ENCODE data around the gene RBM14. TPM values are rescaled to one million over a fixed set of nuclear protein-coding genes. Genes with fewer than 3 reads are reported as not detected.
"Not testable (repeated sequence)": the region's sequence is repeated elsewhere in the genome, so short reads cannot be mapped to it uniquely, and the experiment has no call there.

The RBM14 gene
- total RNA-seq, 2 experiments from 2014 or later, result 168 to 182 TPM

GRCh38 chr11:66637557-66638176 lies 21.2 kb downstream of the RBM14 start:
- no peak for ATAC-seq
- ChIA-PET POLR2A (interaction anchor here (0.7 to 6.3 kb wide), 20 partner anchors 9 to 265 kb away, joined by 3 to 78 read pairs (median 4); partner anchors contain the start of genes ACTN3, CCDC87, CCS and RBM14), CTCF (interaction anchor here (0.7 to 4.3 kb wide), 22 partner anchors 8 to 249 kb away, joined by 3 to 32 read pairs (median 4); partner anchors contain the start of genes CCDC87, CCS, DPP3 and PELI3)
- peaks cover 54% of the 10 kb centered on the region for H3K4me1 Mint-ChIP-seq (ENCODE audit: low read depth)
- peaks cover 72% of the 10 kb centered on the region for H3K36me3 Mint-ChIP-seq (ENCODE audit: low read depth)
- no peaks in the 10 kb centered on the region for H3K9me3 Mint-ChIP-seq (ENCODE audit: insufficient read depth)
- peak overlapping the region; percentile 98 for H3K4me3 Mint-ChIP-seq
- DNase-seq, result peak; percentile 22
- peak overlapping the region; percentile 98 for H3K27ac Mint-ChIP-seq
- H3K27me3 Mint-ChIP-seq (ENCODE audit: low read depth), result no peaks in the 10 kb centered on the region

GRCh38 chr11:66638177-66639065 lies 22.0 kb downstream of the RBM14 start, which contains the start of gene RBM4:
Gene RBM4, plus strand, starts transcription at chr11:66638703. Its CDS starts 1,009 bp downstream, at chr11:66639712.
- Mint-ChIP-seq H3K9me3 (ENCODE audit: insufficient read depth) (no peaks in the 10 kb centered on the region), H3K36me3 (ENCODE audit: low read depth) (peaks cover 77% of the 10 kb centered on the region), H3K4me3 (peak within 1 kb of the TSS; percentile 98), H3K27ac (peak within 1 kb of the TSS; percentile 98), H3K4me1 (ENCODE audit: low read depth) (peaks cover 62% of the 10 kb centered on the region), H3K27me3 (ENCODE audit: low read depth) (no peaks in the 10 kb centered on the region)
- POLR2A ChIA-PET, result interaction anchor here (0.5 to 6.3 kb wide), 25 partner anchors 8 to 1140 kb away, joined by 3 to 78 read pairs (median 5); partner anchors contain the start of genes ACTN3, CCDC87, CCS and RBM14
- CTCF ChIA-PET, result interaction anchor here (0.7 to 4.3 kb wide), 25 partner anchors 7 to 250 kb away, joined by 3 to 32 read pairs (median 4); partner anchors contain the start of genes CCDC87, CCS, DPP3 and PELI3
- ATAC-seq, result peak; percentile 95
- DNase-seq, result peak; percentile 99

GRCh38 chr11:66639066-66639813 lies 22.8 kb downstream of the RBM14 start:
- Mint-ChIP-seq H3K27me3 (ENCODE audit: low read depth) (no peaks in the 10 kb centered on the region), H3K4me1 (ENCODE audit: low read depth) (peaks cover 68% of the 10 kb centered on the region), H3K36me3 (ENCODE audit: low read depth) (peaks cover 82% of the 10 kb centered on the region), H3K27ac (peak overlapping the region; percentile 98), H3K4me3 (peak overlapping the region; percentile 98), H3K9me3 (ENCODE audit: insufficient read depth) (no peaks in the 10 kb centered on the region)
- ChIA-PET POLR2A (interaction anchor here (0.5 to 6.3 kb wide), 16 partner anchors 11 to 1141 kb away, joined by 3 to 78 read pairs (median 6); partner anchors contain the start of genes ACTN3, CCDC87, CCS and RBM14), CTCF (interaction anchor here (0.9 to 4.3 kb wide), 14 partner anchors 10 to 250 kb away, joined by 3 to 32 read pairs (median 6); partner anchors contain the start of genes CCDC87, CCS, RBM14 and RBM4B)
- peak; percentile 3 for ATAC-seq
- peak; percentile 53 for DNase-seq

- ChIA-PET POLR2A (interaction anchor here (0.6 to 6.3 kb wide), 9 partner anchors 10 to 204 kb away, joined by 3 to 78 read pairs (median 8); partner anchors contain the start of genes CCDC87, CCS, RBM14 and RBM4B), CTCF (interaction anchor here (1.2 to 4.3 kb wide), 5 partner anchors 10 to 62 kb away, joined by 3 to 32 read pairs (median 11); partner anchors contain the start of genes RBM14 and RBM4B)
- H3K27me3 Mint-ChIP-seq (ENCODE audit: low read depth); H3K9me3 Mint-ChIP-seq (ENCODE audit: insufficient read depth); DNase-seq; ATAC-seq: not testable (repeated sequence)
- peaks cover 72% of the 10 kb centered on the region for H3K4me1 Mint-ChIP-seq (ENCODE audit: low read depth)
- H3K27ac Mint-ChIP-seq, result peak overlapping the region; percentile 98
- peaks cover 83% of the 10 kb centered on the region for H3K36me3 Mint-ChIP-seq (ENCODE audit: low read depth)
- H3K4me3 Mint-ChIP-seq, result peak overlapping the region; percentile 98
Observed at GRCh38 chr11:66639814-66640340, 23.4 kb downstream of the RBM14 start.

GRCh38 chr11:66641834-66642233 lies 25.4 kb downstream of the RBM14 start:
- ATAC-seq (no peak), DNase-seq (no peak)
- H3K36me3 Mint-ChIP-seq (ENCODE audit: low read depth), result peaks cover 92% of the 10 kb centered on the region
- no peaks in the 10 kb centered on the region for H3K27me3 Mint-ChIP-seq (ENCODE audit: low read depth)
- no peak overlapping the region for H3K27ac Mint-ChIP-seq
- H3K4me1 Mint-ChIP-seq (ENCODE audit: low read depth), result peaks cover 87% of the 10 kb centered on the region
- ChIA-PET CTCF (interaction anchor here (0.7 to 1.4 kb wide), 2 partner anchors 36 kb away, joined by 4 to 5 read pairs; partner anchors contain the start of gene RBM4B), POLR2A (interaction anchor here (6.3 kb wide), 1 partner anchor 26 kb away, joined by 78 read pairs; the partner anchor contains the start of gene RBM14)
- no peaks in the 10 kb centered on the region for H3K9me3 Mint-ChIP-seq (ENCODE audit: insufficient read depth)
- H3K4me3 Mint-ChIP-seq, result peak overlapping the region; percentile 98

GRCh38 chr11:66643745-66644437 lies 27.5 kb downstream of the RBM14 start:
- H3K4me1 Mint-ChIP-seq (ENCODE audit: low read depth), result peaks cover 81% of the 10 kb centered on the region
- H3K4me3 Mint-ChIP-seq, result no peak overlapping the region
- H3K27ac Mint-ChIP-seq, result no peak overlapping the region
- ATAC-seq, result no peak
- H3K9me3 Mint-ChIP-seq (ENCODE audit: insufficient read depth), result no peaks in the 10 kb centered on the region
- DNase-seq, result no peak
- H3K27me3 Mint-ChIP-seq (ENCODE audit: low read depth), result no peaks in the 10 kb centered on the region
- H3K36me3 Mint-ChIP-seq (ENCODE audit: low read depth), result peaks cover 93% of the 10 kb centered on the region
- CTCF ChIA-PET, result no interaction called here
- POLR2A ChIA-PET, result interaction anchor here (0.5 to 2.0 kb wide), 2 partner anchors 11 to 22 kb away, joined by 3 to 7 read pairs; no protein-coding TSS in a partner anchor

- Mint-ChIP-seq H3K27ac (peak overlapping the region; percentile 12), H3K4me3 (no peak overlapping the region), H3K4me1 (ENCODE audit: low read depth) (peaks cover 59% of the 10 kb centered on the region), H3K36me3 (ENCODE audit: low read depth) (peaks cover 88% of the 10 kb centered on the region), H3K9me3 (ENCODE audit: insufficient read depth) (no peaks in the 10 kb centered on the region), H3K27me3 (ENCODE audit: low read depth) (no peaks in the 10 kb centered on the region)
- ChIA-PET POLR2A (interaction anchor here (0.7 to 1.7 kb wide), 2 partner anchors 9 to 10 kb away, joined by 3 to 7 read pairs; partner anchors contain the start of gene RBM4), CTCF (interaction anchor here (1.2 to 2.7 kb wide), 2 partner anchors 8 to 31 kb away, joined by 3 to 11 read pairs; partner anchors contain the start of genes RBM4 and RBM4B)
- ATAC-seq (no peak), DNase-seq (no peak)
Observed at GRCh38 chr11:66646828-66647227, 30.4 kb downstream of the RBM14 start.

- no peak overlapping the region for H3K4me3 Mint-ChIP-seq
- DNase-seq, result no peak
- H3K4me1 Mint-ChIP-seq (ENCODE audit: low read depth), result peaks cover 31% of the 10 kb centered on the region
- no peak for ATAC-seq
- no peak overlapping the region for H3K27ac Mint-ChIP-seq
- CTCF ChIA-PET, result interaction anchor here (1.0 to 1.4 kb wide), 2 partner anchors 10 to 28 kb away, joined by 3 to 10 read pairs; partner anchors contain the start of gene RBM4B
- H3K36me3 Mint-ChIP-seq (ENCODE audit: low read depth), result peaks cover 70% of the 10 kb centered on the region
- no peaks in the 10 kb centered on the region for H3K9me3 Mint-ChIP-seq (ENCODE audit: insufficient read depth)
- no peaks in the 10 kb centered on the region for H3K27me3 Mint-ChIP-seq (ENCODE audit: low read depth)
- POLR2A ChIA-PET, result interaction anchor here (0.7 to 2.4 kb wide), 3 partner anchors 10 to 159 kb away, joined by 3 to 8 read pairs (median 5); partner anchors contain the start of gene RBM14
Observed at GRCh38 chr11:66649903-66650302, 33.5 kb downstream of the RBM14 start.

GRCh38 chr11:66651016-66651415 lies 34.6 kb downstream of the RBM14 start:
- ATAC-seq, result peak; percentile 9
- Mint-ChIP-seq H3K9me3 (ENCODE audit: insufficient read depth) (no peaks in the 10 kb centered on the region), H3K4me3 (no peak overlapping the region), H3K36me3 (ENCODE audit: low read depth) (peaks cover 66% of the 10 kb centered on the region), H3K27me3 (ENCODE audit: low read depth) (no peaks in the 10 kb centered on the region), H3K4me1 (ENCODE audit: low read depth) (peaks cover 19% of the 10 kb centered on the region), H3K27ac (no peak overlapping the region)
- ChIA-PET POLR2A (interaction anchor here (2.4 kb wide), 1 partner anchor 11 kb away, joined by 8 read pairs; no protein-coding TSS in a partner anchor), CTCF (no interaction called here)
- no peak for DNase-seq

- peak overlapping the region; percentile 3 for H3K27ac Mint-ChIP-seq
- H3K4me3 Mint-ChIP-seq, result no peak overlapping the region
- CTCF ChIA-PET, result interaction anchor here (1.1 to 1.7 kb wide), 2 partner anchors 22 to 25 kb away, joined by 3 to 6 read pairs; partner anchors contain the start of gene RBM4B
- no peaks in the 10 kb centered on the region for H3K27me3 Mint-ChIP-seq (ENCODE audit: low read depth)
- ATAC-seq (no peak), DNase-seq (no peak)
- peaks cover 3% of the 10 kb centered on the region for H3K4me1 Mint-ChIP-seq (ENCODE audit: low read depth)
- peaks cover 54% of the 10 kb centered on the region for H3K36me3 Mint-ChIP-seq (ENCODE audit: low read depth)
- no peaks in the 10 kb centered on the region for H3K9me3 Mint-ChIP-seq (ENCODE audit: insufficient read depth)
- POLR2A ChIA-PET, result interaction anchor here (1.0 to 1.5 kb wide), 2 partner anchors 14 to 37 kb away, joined by 4 to 5 read pairs; partner anchors contain the start of gene RBM4
Observed at GRCh38 chr11:66652651-66653050, 36.2 kb downstream of the RBM14 start.
